Caco-2 (cell line): ENCODE measurements around the gene MED13L. TPM values are rescaled to one million over a fixed set of nuclear protein-coding genes. Genes with fewer than 3 reads are reported as not detected.

ENCODE experiments used
- BruUV-seq: library from RNA; stranded (reverse); fragments of 400-500 nt; replicated peaks from 2 replicates; lab custom pipeline; 2021; lab: Mats Ljungman, UMichigan
- CTCF ChIA-PET: fragments of 300-600 bp; sonication (Branson Sonifier 250); formaldehyde crosslinking; loops from one replicate; lab custom pipeline; 2022; ENCODE audit warnings: antibody characterized with exemption; lab: Charles Lee
- POLR2A ChIA-PET: fragments of 300-600 bp; sonication (Branson Sonifier 250); formaldehyde crosslinking; loops from one replicate; lab custom pipeline; 2022; ENCODE audit warnings: antibody characterized with exemption; lab: Charles Lee
- DNase-seq, 2 experiments: peaks; one replicate each; pipeline versions ENCODE4 v3.0.0 to v3.0.0-alpha.2; 2020 to 2022
- H3K27me3 ChIP-seq: replicated peaks from 2 replicates; pipeline ENCODE4 v1.6.0; 2011; ENCODE audit warnings: low read length; ENCODE audit not compliant: control insufficient read depth, insufficient read depth
- H3K36me3 ChIP-seq: 2 replicates; pipeline ENCODE4 v1.5.1; 2011; ENCODE audit warnings: low read length; ENCODE audit not compliant: control insufficient read depth, insufficient read depth
- H3K4me1 ChIP-seq: fragments of 250-450 bp; sonication (Bioruptor Pico); 2 replicates; pipeline ENCODE4 v1.5.1; 2020; ENCODE audit warnings: mild to moderate bottlenecking
- H3K4me3 ChIP-seq: 2 replicates; pipeline ENCODE4 v1.5.1; 2011; ENCODE audit warnings: low read depth, mild to moderate bottlenecking, control low read depth, low read length
- H3K9me3 ChIP-seq: fragments of 250-450 bp; sonication (Bioruptor Pico); 2 replicates; pipeline ENCODE4 v1.5.1; 2020; ENCODE audit warnings: mild to moderate bottlenecking, moderate library complexity
- H3K27ac Mint-ChIP-seq: one replicate; pipeline ENCODE4 v1.8.0; 2022; ENCODE audit warnings: mixed read lengths; ENCODE audit not compliant: unreplicated experiment
- H3K27me3 Mint-ChIP-seq: one replicate; pipeline ENCODE4 v1.8.0; 2022; ENCODE audit warnings: mixed read lengths; ENCODE audit not compliant: insufficient read depth, unreplicated experiment
- H3K36me3 Mint-ChIP-seq: one replicate; pipeline ENCODE4 v1.8.0; 2022; ENCODE audit warnings: mild to moderate bottlenecking, mixed read lengths; ENCODE audit not compliant: insufficient read depth, unreplicated experiment
- H3K4me1 Mint-ChIP-seq: one replicate; pipeline ENCODE4 v1.8.0; 2022; ENCODE audit warnings: low read depth, mixed read lengths; ENCODE audit not compliant: unreplicated experiment
- H3K4me3 Mint-ChIP-seq: one replicate; pipeline ENCODE4 v1.8.0; 2022; ENCODE audit warnings: mild to moderate bottlenecking, moderate library complexity, mixed read lengths; ENCODE audit not compliant: unreplicated experiment
- H3K9me3 Mint-ChIP-seq: one replicate; pipeline ENCODE4 v1.8.0; 2022; ENCODE audit warnings: mixed read lengths; ENCODE audit not compliant: unreplicated experiment
- intact Hi-C: fragments of 100-400 bp; cut with micrococcal nuclease; formaldehyde crosslinking; loops from one replicate; pipeline ENCODE4 v1.10.0; 2022; ENCODE audit not compliant: unreplicated experiment
- total RNA-seq: library from RNA; stranded (reverse); gene quantifications from 2 replicates; pipeline ENCODE4 v1.2.3, GENCODE V29; 2022
- TF ChIP-seq, protein P1 (sequence below), 2 experiments: fragments of 200-600 bp in 1 of 2; IDR thresholded peaks; 1 replicate in 1 of 2; 2 replicates in 1 of 2; pipeline versions ENCODE4 v1.5.1 to v1.8.0; 2011 to 2022; ENCODE audit warnings: antibody characterized with exemption in 1 of 2, control low read depth in 1 of 2, inconsistent platforms in 1 of 2, low read depth in 1 of 2, low read length in 1 of 2, mild to moderate bottlenecking in 1 of 2, moderate library complexity in 1 of 2; ENCODE audit not compliant: insufficient read depth in 1 of 2, severe bottlenecking in 1 of 2, unreplicated experiment in 1 of 2

The MED13L gene
- total RNA-seq, 1 experiment from 2014 or later: 160 TPM

DNA sequence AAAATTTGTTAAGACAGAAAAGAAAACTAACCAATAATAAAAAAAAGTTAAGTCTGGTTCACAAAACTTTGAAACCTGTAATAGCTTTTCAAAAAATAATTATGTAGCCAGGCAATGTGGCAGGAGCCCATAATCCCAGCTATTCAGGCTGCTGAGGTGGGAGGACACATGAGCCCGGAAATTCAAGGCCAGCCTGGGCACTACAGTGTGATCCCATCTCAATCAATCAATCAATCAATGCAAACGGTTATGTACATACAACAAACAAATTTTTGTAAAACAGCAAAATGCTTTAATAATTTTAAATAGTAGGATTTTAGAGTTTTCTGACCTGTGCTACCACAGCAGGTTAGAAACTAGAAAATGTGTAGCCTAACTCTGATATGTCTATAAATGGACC is 152.4 kb downstream of the MED13L start:
- Mint-ChIP-seq H3K4me1 (peaks cover 22% of the 10 kb centered on the region), H3K27me3 (no peaks in the 10 kb centered on the region), H3K36me3 (no peaks in the 10 kb centered on the region), H3K4me3 (no peak overlapping the region), H3K27ac (no peak overlapping the region), H3K9me3 (no peaks in the 10 kb centered on the region)
- intact Hi-C loops: no loop called here
- Histone ChIP-seq H3K27me3 (no peaks in the 10 kb centered on the region), H3K36me3 (no peaks in the 10 kb centered on the region; the same call in 1 of the 2 replicates), H3K4me3 (no peak overlapping the region), H3K4me1 (peaks cover 14% of the 10 kb centered on the region), H3K9me3 (no peaks in the 10 kb centered on the region)
- TF ChIP-seq, protein P1, sequence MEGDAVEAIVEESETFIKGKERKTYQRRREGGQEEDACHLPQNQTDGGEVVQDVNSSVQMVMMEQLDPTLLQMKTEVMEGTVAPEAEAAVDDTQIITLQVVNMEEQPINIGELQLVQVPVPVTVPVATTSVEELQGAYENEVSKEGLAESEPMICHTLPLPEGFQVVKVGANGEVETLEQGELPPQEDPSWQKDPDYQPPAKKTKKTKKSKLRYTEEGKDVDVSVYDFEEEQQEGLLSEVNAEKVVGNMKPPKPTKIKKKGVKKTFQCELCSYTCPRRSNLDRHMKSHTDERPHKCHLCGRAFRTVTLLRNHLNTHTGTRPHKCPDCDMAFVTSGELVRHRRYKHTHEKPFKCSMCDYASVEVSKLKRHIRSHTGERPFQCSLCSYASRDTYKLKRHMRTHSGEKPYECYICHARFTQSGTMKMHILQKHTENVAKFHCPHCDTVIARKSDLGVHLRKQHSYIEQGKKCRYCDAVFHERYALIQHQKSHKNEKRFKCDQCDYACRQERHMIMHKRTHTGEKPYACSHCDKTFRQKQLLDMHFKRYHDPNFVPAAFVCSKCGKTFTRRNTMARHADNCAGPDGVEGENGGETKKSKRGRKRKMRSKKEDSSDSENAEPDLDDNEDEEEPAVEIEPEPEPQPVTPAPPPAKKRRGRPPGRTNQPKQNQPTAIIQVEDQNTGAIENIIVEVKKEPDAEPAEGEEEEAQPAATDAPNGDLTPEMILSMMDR (IDR thresholded peaks at IDR 0.05; ENCODE audit: insufficient read depth in 1 of 2, low read depth in 1 of 2, low read length in 1 of 2, severe bottlenecking in 1 of 2, unreplicated experiment in 1 of 2): no peak
- ChIA-PET POLR2A (no interaction called here), CTCF (no interaction called here)
- no TSS peak for BruUV-seq
- DNase-seq: no peak

DNA sequence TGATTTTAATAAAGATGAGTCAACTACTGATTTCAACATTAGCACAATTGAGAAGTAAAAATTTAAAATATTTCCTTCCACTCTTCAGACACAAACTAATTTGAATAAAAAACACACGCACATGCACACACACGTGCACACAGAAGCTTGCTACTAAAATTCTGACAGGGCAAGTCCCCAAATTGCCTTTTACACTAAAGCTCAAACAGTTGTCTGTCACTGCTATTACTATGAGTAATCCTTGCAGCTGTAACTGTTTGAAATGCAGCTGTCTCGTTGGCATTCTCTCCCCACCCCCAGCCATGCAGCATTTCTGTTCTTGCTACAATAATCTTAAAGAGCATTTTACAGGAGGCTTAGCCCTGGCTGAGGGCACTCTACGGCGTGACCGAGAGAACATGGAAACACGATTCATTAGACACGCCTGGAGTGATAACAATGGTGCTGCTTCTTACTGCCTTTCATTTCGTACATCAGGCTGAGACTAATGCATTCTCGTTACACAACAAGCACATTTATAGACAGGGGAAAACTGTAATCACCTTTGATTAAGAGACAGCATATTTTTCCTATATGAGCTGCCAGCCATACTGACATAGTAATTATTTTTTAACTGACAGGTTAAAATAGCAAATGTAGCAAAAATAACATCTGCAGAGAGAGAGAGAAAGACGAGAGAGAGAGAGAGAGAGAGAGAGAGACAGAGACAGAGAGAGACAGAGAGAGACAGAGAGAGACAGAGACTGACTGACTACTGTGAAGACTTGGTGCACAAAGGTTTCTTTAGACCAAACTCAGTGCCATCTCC is 153.8 kb downstream of the MED13L start:
- peaks cover 14% of the 10 kb centered on the region for H3K4me1 ChIP-seq
- BruUV-seq: no TSS peak
- peaks cover 22% of the 10 kb centered on the region for H3K4me1 Mint-ChIP-seq

DNA sequence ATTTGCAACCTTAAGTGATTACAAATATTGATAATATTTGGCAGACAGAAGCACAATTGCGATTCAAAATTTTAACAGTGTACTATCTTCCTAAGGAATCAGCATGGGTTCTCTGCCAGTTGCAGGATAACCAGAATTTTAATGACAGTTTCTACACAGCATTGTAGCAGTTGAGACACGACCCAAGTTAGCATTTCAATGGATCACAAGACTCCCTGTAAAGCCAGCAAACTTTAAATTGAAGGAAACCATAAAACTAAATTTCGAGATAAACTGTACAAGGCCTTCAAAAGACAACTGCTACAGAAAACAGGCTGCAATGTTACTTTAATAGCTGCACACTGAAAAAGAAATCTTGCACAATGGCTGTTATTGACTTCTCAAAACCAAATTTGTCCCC is 154.9 kb downstream of the MED13L start:
- no peaks in the 10 kb centered on the region for H3K27me3 ChIP-seq
- no peaks in the 10 kb centered on the region for H3K9me3 Mint-ChIP-seq
- H3K4me3 Mint-ChIP-seq: no peak overlapping the region
- ChIA-PET POLR2A (no interaction called here), CTCF (interaction anchor here (0.6 kb wide), 1 partner anchor 46 kb away, joined by 4 read pairs; no protein-coding TSS in a partner anchor)
- peaks cover 14% of the 10 kb centered on the region for H3K4me1 ChIP-seq
- TF ChIP-seq, protein P1 (IDR thresholded peaks at IDR 0.05; ENCODE audit: insufficient read depth in 1 of 2, low read depth in 1 of 2, low read length in 1 of 2, severe bottlenecking in 1 of 2, unreplicated experiment in 1 of 2): no peak
- no peaks in the 10 kb centered on the region for H3K36me3 Mint-ChIP-seq
- H3K27me3 Mint-ChIP-seq: no peaks in the 10 kb centered on the region
- no TSS peak for BruUV-seq
- H3K4me3 ChIP-seq: no peak overlapping the region
- H3K27ac Mint-ChIP-seq: no peak overlapping the region
- intact Hi-C loops: no loop called here
- DNase-seq: no peak
- no peaks in the 10 kb centered on the region for H3K9me3 ChIP-seq
- H3K36me3 ChIP-seq: no peaks in the 10 kb centered on the region; the same call in 1 of the 2 replicates
- H3K4me1 Mint-ChIP-seq: peaks cover 22% of the 10 kb centered on the region

More for the DNA sequence above, 153.8 kb downstream of the MED13L start:
- Mint-ChIP-seq H3K4me3 (no peak overlapping the region), H3K9me3 (no peaks in the 10 kb centered on the region), H3K27me3 (no peaks in the 10 kb centered on the region), H3K36me3 (no peaks in the 10 kb centered on the region), H3K27ac (no peak overlapping the region)
- no peak for DNase-seq
- Histone ChIP-seq H3K27me3 (no peaks in the 10 kb centered on the region), H3K4me3 (no peak overlapping the region), H3K36me3 (no peaks in the 10 kb centered on the region; the same call in 1 of the 2 replicates), H3K9me3 (no peaks in the 10 kb centered on the region)
- intact Hi-C loops: no loop called here
- POLR2A ChIA-PET: no interaction called here
- TF ChIP-seq, protein P1 (IDR thresholded peaks at IDR 0.05; ENCODE audit: insufficient read depth in 1 of 2, low read depth in 1 of 2, low read length in 1 of 2, severe bottlenecking in 1 of 2, unreplicated experiment in 1 of 2): no peak
- CTCF ChIA-PET: interaction anchor here (0.6 to 0.7 kb wide), 2 partner anchors 45 to 141 kb away, joined by 4 read pairs; no protein-coding TSS in a partner anchor
